Suppressor macrophage treated with lipopolysaccharide for 4 hours (primary cell): ENCODE measurements around the gene GPR146.
A peak's percentile ranks its signal among the peaks of the same experiment; 100 is the strongest.
"Not testable (repeated sequence)": the region's sequence is repeated elsewhere in the genome, so short reads cannot be mapped to it uniquely, and the experiment has no call there.

Experiments
- DNase-seq: peaks from one replicate; pipeline ENCODE4 v3.0.0-alpha.2; 2020

The GPR146 gene

GRCh38 chr7:1044189-1045068 lies at the start of gene GPR146:
TSS of gene GPR146 (plus strand) at chr7:1044546. CDS start at chr7:1057516, 12,970 bp downstream.
- DNase-seq: peak; percentile 99

- DNase-seq: no peak
These were observed 49.6 kb upstream of the GPR146 start for GRCh38 chr7:994592-995308.

- DNase-seq: no peak
These were observed 48.8 kb upstream of the GPR146 start for GRCh38 chr7:995571-995970.

- DNase-seq: peak; percentile 35
These were observed 48.1 kb upstream of the GPR146 start for GRCh38 chr7:996079-996872.

- DNase-seq: no peak
These were observed 46.6 kb upstream of the GPR146 start for GRCh38 chr7:997404-998395.

GRCh38 chr7:999149-999879 lies 45.0 kb upstream of the GPR146 start:
- DNase-seq: no peak

- no peak for DNase-seq
These were observed 44.1 kb upstream of the GPR146 start for GRCh38 chr7:999941-1000935.

GRCh38 chr7:1001069-1001770 lies 43.1 kb upstream of the GPR146 start:
- DNase-seq: not testable (repeated sequence)

GRCh38 chr7:1002026-1002425 lies 42.3 kb upstream of the GPR146 start:
- DNase-seq: not testable (repeated sequence)

- DNase-seq: not testable (repeated sequence)
These were observed 41.9 kb upstream of the GPR146 start for GRCh38 chr7:1002445-1002844.

GRCh38 chr7:1004018-1004852 lies 40.1 kb upstream of the GPR146 start:
- peak; percentile 6 for DNase-seq

GRCh38 chr7:1005303-1005702 lies 39.0 kb upstream of the GPR146 start:
- no peak for DNase-seq

GRCh38 chr7:1007901-1008300 lies 36.4 kb upstream of the GPR146 start:
- no peak for DNase-seq

- DNase-seq: no peak
These were observed 35.5 kb upstream of the GPR146 start for GRCh38 chr7:1008733-1009363.

GRCh38 chr7:1009747-1010146 lies 34.6 kb upstream of the GPR146 start:
- no peak for DNase-seq

- DNase-seq: no peak
These were observed 34.1 kb upstream of the GPR146 start for GRCh38 chr7:1010226-1010625.

GRCh38 chr7:1011297-1012003 lies 32.9 kb upstream of the GPR146 start:
- no peak for DNase-seq
